HG03521 (cell line): ENCODE results near the gene LPP.

Experiments used
- ATAC-seq: cut with Tn5 transposase; IDR thresholded peaks from one replicate; pipeline ENCODE4 v1.9.1; 2021; ENCODE audit warnings: mild to moderate bottlenecking, moderate library complexity; ENCODE audit not compliant: unreplicated experiment

Gene LPP

GRCh38 chr3:188270423-188270972, 116.5 kb downstream of the LPP start:
- ATAC-seq: no peak

- ATAC-seq: no peak
These were observed 117.4 kb downstream of the LPP start for GRCh38 chr3:188271226-188271914.

GRCh38 chr3:188272481-188273372, 118.8 kb downstream of the LPP start:
- no peak for ATAC-seq

- ATAC-seq: no peak
These were observed 120.4 kb downstream of the LPP start for GRCh38 chr3:188274249-188274915.

DNA sequence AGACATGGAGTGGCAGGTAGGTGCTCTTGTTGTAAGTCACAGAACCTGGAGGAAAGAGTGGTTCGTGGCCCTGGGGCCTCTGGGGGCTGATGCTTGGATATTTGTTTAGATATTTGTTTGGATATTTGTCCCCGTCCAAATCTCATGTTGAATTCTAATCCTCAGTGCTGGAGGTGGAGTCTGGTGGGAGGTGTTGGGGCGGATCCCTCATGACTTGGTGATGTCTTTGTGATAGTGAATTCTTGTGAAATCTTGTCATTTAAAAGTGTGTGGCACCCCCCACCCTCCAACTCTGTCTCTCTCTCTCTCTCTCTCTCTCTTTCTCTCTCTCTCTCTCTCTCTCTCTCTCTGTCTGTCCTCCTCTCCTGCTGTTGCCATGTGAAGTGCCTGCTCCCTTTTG, 122.4 kb downstream of the LPP start:
- no peak for ATAC-seq

GRCh38 chr3:188278717-188279324, 124.9 kb downstream of the LPP start:
- no peak for ATAC-seq

- ATAC-seq: no peak
These were observed 125.8 kb downstream of the LPP start for GRCh38 chr3:188279502-188280335.

- no peak for ATAC-seq
These were observed 126.7 kb downstream of the LPP start for GRCh38 chr3:188280627-188281026.

GRCh38 chr3:188282871-188283270, 128.9 kb downstream of the LPP start:
- no peak for ATAC-seq

DNA sequence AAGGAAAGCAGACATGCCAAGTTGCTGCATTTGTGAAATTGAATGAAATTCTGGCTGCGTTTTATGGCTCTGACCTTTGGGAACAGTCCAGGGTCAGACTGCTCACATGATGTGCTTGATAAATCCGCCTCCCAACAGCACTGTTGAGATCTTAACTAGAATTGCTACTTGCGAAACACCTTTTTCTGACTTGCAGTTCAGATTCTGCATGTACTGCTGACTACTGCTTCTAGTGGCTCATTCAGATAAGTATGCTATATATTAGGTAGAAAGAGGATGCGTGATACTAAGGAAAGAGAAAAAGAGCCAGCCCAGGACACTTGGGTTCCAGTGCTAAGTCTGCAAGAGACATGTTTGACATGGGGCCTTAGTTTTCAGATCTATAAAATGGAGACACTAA, 129.4 kb downstream of the LPP start:
- ATAC-seq: no peak

DNA sequence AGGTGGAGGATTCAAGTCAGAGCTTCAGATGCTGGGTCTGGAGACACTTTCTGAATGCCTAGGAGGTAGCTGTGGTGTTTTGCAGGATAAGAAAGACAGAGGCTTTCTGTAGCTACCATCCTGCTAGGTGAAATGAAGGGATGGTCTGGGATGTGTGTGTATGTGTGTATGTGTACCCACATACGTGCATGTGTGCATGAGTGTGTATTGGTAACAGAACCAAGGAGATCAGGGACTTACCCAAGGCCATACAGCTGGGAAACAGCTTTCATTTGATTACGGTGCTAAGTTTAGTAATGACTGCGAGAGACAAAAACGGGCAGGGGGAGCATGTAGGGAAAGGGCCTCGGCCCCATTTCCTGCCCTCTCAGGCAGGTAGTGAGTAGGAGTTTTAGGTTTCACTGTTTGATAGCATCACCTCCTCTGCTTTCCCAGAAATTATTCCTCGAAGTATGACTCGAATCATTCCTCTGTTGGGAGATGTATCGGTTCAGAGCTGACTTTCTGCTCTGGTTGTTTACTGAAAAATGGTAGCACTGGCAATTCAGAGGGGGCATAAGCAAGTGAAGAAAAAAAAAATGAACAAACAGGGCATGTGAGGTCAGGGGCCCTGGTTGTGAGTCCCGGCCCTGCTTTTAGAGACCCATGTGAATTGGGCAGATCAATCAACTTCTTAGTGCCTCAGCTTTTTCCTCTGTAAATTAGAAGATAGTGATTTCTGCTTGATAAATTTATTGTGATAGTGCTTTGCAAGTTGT, 130.7 kb downstream of the LPP start:
- ATAC-seq: no peak

DNA sequence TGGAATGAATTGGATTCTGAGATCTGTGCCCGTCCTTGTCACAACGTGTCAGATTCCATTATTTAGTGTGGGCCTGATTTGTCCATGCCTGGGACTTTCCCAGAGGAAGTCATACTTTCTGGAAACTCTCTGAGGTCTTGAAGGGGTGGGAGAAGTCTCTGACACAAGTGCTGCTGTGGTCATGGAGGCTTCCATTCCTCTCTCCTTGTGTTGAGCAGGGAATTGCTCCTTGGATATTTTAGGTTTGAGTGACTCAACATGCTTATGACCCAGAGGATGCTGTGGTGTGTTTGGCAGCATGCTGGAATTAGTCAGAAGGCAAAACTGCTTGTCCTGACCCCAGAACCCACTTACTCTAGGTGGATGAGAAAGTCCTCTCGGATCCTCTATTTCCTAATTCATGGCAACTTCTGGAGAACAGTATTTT, 132.1 kb downstream of the LPP start:
- ATAC-seq: no peak

GRCh38 chr3:188287339-188287738, 133.4 kb downstream of the LPP start:
- ATAC-seq: no peak

DNA sequence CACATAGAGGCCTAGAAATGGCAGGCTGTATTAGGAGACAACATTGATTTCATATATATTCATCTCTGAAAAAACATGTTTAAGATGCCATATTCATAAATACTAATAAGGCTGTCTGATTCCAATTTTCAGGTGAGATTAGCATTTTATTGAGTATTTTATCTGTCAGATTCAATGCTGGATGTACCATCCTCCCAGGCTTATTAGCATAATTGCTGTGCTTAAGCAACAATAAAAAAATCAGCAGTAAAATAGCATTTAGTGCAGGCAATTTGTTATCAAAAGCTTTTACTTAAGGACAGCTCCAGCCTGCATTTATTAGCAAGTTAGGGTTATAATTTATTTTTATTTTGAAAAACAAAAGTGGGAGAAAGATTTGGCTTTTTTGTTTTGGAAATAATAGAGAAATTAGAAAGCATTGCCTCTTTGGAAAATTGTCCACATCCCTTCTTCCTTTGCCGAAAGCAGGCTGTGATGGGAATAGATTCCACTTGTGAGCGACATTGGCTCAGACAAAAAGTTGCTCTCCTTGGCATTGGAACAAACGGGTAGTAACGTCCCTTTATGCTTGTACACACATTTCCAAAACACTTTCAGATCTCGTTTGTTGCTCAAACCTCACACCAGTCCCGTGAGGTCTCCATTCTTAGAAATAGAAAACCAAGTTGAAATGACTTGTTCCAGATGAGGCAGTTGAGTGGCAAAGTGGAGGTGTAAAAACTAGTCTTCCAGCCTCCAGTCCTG, 134.0 kb downstream of the LPP start:
- ATAC-seq: no peak

DNA sequence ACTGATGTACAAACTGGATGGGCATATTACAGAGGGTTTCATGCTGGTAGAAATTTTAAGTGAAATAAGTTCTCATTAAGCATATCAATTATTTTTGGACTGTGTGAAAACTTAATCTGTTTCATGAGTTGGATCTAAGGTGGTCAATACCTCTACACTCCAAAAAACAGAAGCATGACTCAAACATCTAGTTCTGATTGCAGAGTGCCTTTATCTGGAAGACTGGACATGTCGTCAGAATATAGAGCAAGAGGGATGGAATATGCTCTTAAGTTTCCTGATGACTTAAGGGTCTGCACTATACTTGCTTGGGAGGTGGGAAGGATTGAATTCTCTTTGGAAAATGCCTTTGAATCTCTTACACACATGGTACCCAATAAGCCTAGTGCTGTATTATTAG, 138.3 kb downstream of the LPP start:
- no peak for ATAC-seq

DNA sequence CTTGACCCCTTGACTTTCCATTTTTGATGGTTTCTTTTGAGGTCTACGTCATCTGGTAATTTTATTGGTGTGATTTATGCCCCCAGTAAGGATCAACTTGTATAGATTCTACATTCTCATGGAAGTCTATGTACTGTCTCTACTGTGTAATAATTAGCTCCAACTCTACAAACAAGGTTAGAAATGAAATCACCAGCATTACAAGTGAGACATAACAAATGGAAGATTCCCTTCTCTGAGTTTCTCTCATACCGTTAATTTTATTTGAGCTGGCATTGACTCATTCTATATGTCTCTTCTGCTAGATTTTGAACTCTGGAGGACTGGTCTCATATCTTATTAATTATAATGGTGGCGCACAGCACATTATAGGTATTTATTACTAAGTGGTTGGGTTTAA, 138.9 kb downstream of the LPP start:
- no peak for ATAC-seq

GRCh38 chr3:188294113-188294512, 140.2 kb downstream of the LPP start:
- ATAC-seq: no peak

DNA sequence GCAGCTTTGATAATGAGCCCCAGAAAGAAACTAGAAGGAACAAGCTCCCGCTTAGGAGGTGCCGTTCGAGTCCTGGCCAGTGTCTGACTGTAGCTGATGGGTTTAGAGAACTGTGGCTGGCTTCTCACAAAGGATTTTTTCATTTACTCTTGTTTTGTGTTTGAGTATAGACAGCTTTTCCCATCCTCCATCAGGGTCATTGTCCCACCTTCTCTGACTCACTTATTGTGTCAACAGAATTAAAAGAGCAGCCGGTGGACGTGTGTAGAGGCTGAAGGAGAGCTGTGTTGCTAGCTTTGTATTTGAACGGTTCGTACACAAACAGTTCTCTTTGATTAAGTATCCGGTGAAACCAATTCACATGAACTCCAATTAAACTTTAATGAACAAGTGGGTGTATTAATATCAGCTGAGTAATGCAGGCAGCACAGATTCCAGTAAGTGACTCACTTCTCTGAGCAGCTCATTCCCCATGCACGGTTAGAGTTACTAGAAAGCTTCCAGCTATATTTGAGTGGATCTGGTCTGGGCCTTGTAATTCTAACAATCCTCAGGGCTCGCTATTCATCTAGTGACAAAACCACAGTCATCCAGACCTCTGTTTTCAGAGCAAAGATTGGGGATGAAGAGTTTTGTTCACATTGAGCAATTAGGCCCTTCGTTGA, 141.0 kb downstream of the LPP start:
- no peak for ATAC-seq
